GM12878 (cell line): ENCODE data around the gene PIGU. TPM values are rescaled to one million over a fixed set of nuclear protein-coding genes. Genes with fewer than 3 reads are reported as not detected.

Experiments used
- BRCA1 ChIP-seq: IDR thresholded peaks from 2 replicates; pipeline ENCODE4 v1.6.1; 2011; ENCODE audit warnings: low read depth, low read length, improper control_type of control experiment
- CREB1 ChIP-seq: IDR thresholded peaks from 2 replicates; pipeline ENCODE4 v1.6.1; 2012; ENCODE audit warnings: low read depth, mild to moderate bottlenecking, inconsistent platforms
- ESRRA ChIP-seq: IDR thresholded peaks from 2 replicates; pipeline ENCODE4 v1.6.1; 2012; ENCODE audit warnings: mild to moderate bottlenecking, low read length, improper control_type of control experiment
- FOXK2 ChIP-seq: fragments of 450-650 bp; IDR thresholded peaks from 2 replicates; pipeline ENCODE4 v1.6.1; 2017; ENCODE audit warnings: mild to moderate bottlenecking, moderate library complexity
- FOXM1 ChIP-seq: IDR thresholded peaks from 2 replicates; pipeline ENCODE4 v1.6.1; 2012; ENCODE audit warnings: low read depth, mild to moderate bottlenecking, inconsistent platforms, low read length, moderate library complexity
- HCFC1 ChIP-seq: fragments of 150-350 bp; IDR thresholded peaks from 2 replicates; pipeline ENCODE4 v1.6.1; 2014; ENCODE audit warnings: low read length
- HDAC6 ChIP-seq: fragments of 200-600 bp; sonication (generic); IDR thresholded peaks from one replicate; pipeline ENCODE4 v1.8.0; 2017; ENCODE audit warnings: antibody characterized with exemption; ENCODE audit not compliant: unreplicated experiment
- HDGF ChIP-seq: fragments of 450-650 bp; IDR thresholded peaks from 2 replicates; pipeline ENCODE4 v1.6.1; 2016; ENCODE audit warnings: antibody characterized with exemption
- MTA3 ChIP-seq: IDR thresholded peaks from 2 replicates; pipeline ENCODE4 v1.6.1; 2012; ENCODE audit warnings: low read length, inconsistent platforms, borderline replicate concordance
- NFIC ChIP-seq: IDR thresholded peaks from 2 replicates; pipeline ENCODE4 v1.6.1; 2012; ENCODE audit warnings: low read depth, mild to moderate bottlenecking, inconsistent platforms, low read length, moderate library complexity
- NFYB ChIP-seq: IDR thresholded peaks from 2 replicates; pipeline ENCODE4 v1.6.1; 2011; ENCODE audit warnings: low read depth, mild to moderate bottlenecking, low read length, improper control_type of control experiment, moderate library complexity; ENCODE audit not compliant: insufficient read depth
- NR2C1 ChIP-seq: fragments of 450-650 bp; IDR thresholded peaks from 2 replicates; pipeline ENCODE4 v1.6.1; 2017; ENCODE audit warnings: antibody characterized with exemption, mild to moderate bottlenecking, moderate library complexity
- PML ChIP-seq: IDR thresholded peaks from 2 replicates; pipeline ENCODE4 v1.6.1; 2012; ENCODE audit warnings: low read length, inconsistent platforms
- RAD51 ChIP-seq: fragments of 450-650 bp; IDR thresholded peaks from 2 replicates; pipeline ENCODE4 v1.6.1; 2016; ENCODE audit warnings: moderate library complexity, mild to moderate bottlenecking, inconsistent platforms
- RB1 ChIP-seq: fragments of 450-650 bp; formaldehyde crosslinking; IDR thresholded peaks from 2 replicates; pipeline ENCODE4 v1.6.1; 2017; ENCODE audit warnings: mild to moderate bottlenecking, borderline replicate concordance
- RCOR1 ChIP-seq: conservative IDR thresholded peaks from 2 replicates; pipeline ENCODE4 v1.6.1; 2012; ENCODE audit warnings: low read depth, low read length, improper control_type of control experiment
- SMAD5 ChIP-seq: IDR thresholded peaks from 2 replicates; pipeline ENCODE4 v1.6.1; 2016; ENCODE audit warnings: antibody characterized with exemption, low read depth
- TAF1 ChIP-seq: IDR thresholded peaks from 2 replicates; pipeline ENCODE4 v1.6.1; 2011; ENCODE audit warnings: mild to moderate bottlenecking, low read depth, low read length, borderline replicate concordance
- WRNIP1 ChIP-seq: IDR thresholded peaks from 2 replicates; pipeline ENCODE4 v1.6.1; 2011; ENCODE audit warnings: low read depth, low read length, improper control_type of control experiment, borderline replicate concordance
- polyA plus RNA-seq, 11 experiments: library from polyadenylated mRNA; depleted of rRNA in 4 of 11; unstranded in 6 of 11; stranded (reverse) in 5 of 11; fragments of >200 nt; fragmentation: Nextera tagmentation in 4 of 11; fragmentation: Illumina TruSeq in 1 of 11; extraction: Ambion mirVana in 4 of 11; extraction: Trizol in 1 of 11; gene quantifications; 1 replicate in 1 of 11; 2 replicates in 10 of 11; pipeline versions ENCODE4 v1.2.1 to v1.2.3, GENCODE V29; 2011 to 2016; ENCODE audit warnings: inconsistent platforms in 2 of 11, missing spikeins in 2 of 11, low read depth in 1 of 11
- total RNA-seq, 4 experiments: library from RNA; depleted of rRNA in 3 of 4; stranded (reverse); fragments of >200 nt in 3 of 4; fragmentation: Illumina TruSeq in 1 of 4; extraction: Trizol in 1 of 4; gene quantifications; 2 replicates each; pipeline versions ENCODE4 v1.2.1 to v1.2.3, GENCODE V29; 2013 to 2021
- TF ChIP-seq, protein P1 (sequence below): fragments of 450-650 bp; IDR thresholded peaks from 2 replicates; pipeline ENCODE4 v1.6.1; 2017; ENCODE audit warnings: mild to moderate bottlenecking, moderate library complexity
- TF ChIP-seq, protein P2 (sequence below): fragments of 450-650 bp; IDR thresholded peaks from 2 replicates; pipeline ENCODE4 v1.6.1; 2017; ENCODE audit warnings: antibody characterized with exemption, mild to moderate bottlenecking, moderate library complexity
- TF ChIP-seq, protein P3 (sequence below): fragments of 450-650 bp; IDR thresholded peaks from 2 replicates; pipeline ENCODE4 v1.6.1; 2017; ENCODE audit warnings: borderline replicate concordance
- TF ChIP-seq, protein P4 (sequence below): IDR thresholded peaks from 2 replicates; pipeline ENCODE4 v1.6.1; 2012; ENCODE audit warnings: low read depth, low read length, improper control_type of control experiment

PIGU gene
- total and polyA plus RNA-seq, 10 of the 15 experiments (the other 5 are each of a cell fraction or from before 2014, with no cell fraction given) = 4.1 to 88.2 (median 25.0) TPM

DNA sequence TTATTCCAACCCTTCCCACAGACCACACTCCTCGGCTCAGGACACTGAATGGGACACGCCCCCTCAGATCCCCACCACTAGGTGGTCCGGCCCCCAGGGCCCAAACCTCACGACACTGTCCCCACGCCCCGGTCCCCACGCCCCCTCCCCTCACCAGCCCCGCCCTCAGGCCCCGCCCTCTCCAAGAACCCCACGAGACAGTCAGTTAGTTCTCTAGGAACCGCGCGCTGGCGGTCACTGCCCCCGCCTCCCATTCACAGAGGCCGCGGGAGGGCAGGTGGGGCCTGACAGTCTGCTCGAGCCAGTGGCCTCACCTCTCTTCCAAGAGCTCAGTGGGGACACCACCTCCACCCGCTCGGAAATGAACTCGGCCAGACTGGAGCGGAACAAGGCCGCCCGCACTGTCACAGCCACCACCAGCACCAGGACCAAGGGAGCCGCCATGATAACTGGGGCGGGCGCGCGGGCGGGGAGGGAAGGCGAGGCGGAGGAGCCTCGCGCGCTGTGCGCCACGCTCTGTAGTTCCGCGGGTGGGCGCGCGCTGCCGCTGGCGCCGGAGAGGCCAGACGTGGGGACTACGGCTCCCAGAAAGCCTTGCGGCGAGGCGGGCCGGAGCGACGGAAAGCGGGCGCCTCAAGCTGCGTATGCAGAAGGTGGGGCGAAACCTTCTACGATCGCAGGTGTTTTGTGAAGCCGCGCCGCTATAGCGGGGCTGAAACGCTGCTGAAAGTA lies at the start of gene PIGU (continued):
- TF ChIP-seq, protein P1, sequence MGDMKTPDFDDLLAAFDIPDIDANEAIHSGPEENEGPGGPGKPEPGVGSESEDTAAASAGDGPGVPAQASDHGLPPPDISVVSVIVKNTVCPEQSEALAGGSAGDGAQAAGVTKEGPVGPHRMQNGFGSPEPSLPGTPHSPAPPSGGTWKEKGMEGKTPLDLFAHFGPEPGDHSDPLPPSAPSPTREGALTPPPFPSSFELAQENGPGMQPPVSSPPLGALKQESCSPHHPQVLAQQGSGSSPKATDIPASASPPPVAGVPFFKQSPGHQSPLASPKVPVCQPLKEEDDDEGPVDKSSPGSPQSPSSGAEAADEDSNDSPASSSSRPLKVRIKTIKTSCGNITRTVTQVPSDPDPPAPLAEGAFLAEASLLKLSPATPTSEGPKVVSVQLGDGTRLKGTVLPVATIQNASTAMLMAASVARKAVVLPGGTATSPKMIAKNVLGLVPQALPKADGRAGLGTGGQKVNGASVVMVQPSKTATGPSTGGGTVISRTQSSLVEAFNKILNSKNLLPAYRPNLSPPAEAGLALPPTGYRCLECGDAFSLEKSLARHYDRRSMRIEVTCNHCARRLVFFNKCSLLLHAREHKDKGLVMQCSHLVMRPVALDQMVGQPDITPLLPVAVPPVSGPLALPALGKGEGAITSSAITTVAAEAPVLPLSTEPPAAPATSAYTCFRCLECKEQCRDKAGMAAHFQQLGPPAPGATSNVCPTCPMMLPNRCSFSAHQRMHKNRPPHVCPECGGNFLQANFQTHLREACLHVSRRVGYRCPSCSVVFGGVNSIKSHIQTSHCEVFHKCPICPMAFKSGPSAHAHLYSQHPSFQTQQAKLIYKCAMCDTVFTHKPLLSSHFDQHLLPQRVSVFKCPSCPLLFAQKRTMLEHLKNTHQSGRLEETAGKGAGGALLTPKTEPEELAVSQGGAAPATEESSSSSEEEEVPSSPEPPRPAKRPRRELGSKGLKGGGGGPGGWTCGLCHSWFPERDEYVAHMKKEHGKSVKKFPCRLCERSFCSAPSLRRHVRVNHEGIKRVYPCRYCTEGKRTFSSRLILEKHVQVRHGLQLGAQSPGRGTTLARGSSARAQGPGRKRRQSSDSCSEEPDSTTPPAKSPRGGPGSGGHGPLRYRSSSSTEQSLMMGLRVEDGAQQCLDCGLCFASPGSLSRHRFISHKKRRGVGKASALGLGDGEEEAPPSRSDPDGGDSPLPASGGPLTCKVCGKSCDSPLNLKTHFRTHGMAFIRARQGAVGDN = no peak
- peak; percentile 60 for TF ChIP-seq NR2C1
- 0 out of 2 replicates have a peak, but pooled peaks have one; percentile 22 for TF ChIP-seq FOXK2
- no peak for TF ChIP-seq NFYB
- no peak for TF ChIP-seq BRCA1
- TF ChIP-seq, protein P2, sequence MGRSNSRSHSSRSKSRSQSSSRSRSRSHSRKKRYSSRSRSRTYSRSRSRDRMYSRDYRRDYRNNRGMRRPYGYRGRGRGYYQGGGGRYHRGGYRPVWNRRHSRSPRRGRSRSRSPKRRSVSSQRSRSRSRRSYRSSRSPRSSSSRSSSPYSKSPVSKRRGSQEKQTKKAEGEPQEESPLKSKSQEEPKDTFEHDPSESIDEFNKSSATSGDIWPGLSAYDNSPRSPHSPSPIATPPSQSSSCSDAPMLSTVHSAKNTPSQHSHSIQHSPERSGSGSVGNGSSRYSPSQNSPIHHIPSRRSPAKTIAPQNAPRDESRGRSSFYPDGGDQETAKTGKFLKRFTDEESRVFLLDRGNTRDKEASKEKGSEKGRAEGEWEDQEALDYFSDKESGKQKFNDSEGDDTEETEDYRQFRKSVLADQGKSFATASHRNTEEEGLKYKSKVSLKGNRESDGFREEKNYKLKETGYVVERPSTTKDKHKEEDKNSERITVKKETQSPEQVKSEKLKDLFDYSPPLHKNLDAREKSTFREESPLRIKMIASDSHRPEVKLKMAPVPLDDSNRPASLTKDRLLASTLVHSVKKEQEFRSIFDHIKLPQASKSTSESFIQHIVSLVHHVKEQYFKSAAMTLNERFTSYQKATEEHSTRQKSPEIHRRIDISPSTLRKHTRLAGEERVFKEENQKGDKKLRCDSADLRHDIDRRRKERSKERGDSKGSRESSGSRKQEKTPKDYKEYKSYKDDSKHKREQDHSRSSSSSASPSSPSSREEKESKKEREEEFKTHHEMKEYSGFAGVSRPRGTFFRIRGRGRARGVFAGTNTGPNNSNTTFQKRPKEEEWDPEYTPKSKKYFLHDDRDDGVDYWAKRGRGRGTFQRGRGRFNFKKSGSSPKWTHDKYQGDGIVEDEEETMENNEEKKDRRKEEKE = no peak
- TF ChIP-seq WRNIP1 = no peak
- peak; percentile 99 for TF ChIP-seq CREB1
- no peak for TF ChIP-seq HDAC6
- no peak for TF ChIP-seq NFIC
- TF ChIP-seq TAF1 = peak; percentile 75
- TF ChIP-seq, protein P3, sequence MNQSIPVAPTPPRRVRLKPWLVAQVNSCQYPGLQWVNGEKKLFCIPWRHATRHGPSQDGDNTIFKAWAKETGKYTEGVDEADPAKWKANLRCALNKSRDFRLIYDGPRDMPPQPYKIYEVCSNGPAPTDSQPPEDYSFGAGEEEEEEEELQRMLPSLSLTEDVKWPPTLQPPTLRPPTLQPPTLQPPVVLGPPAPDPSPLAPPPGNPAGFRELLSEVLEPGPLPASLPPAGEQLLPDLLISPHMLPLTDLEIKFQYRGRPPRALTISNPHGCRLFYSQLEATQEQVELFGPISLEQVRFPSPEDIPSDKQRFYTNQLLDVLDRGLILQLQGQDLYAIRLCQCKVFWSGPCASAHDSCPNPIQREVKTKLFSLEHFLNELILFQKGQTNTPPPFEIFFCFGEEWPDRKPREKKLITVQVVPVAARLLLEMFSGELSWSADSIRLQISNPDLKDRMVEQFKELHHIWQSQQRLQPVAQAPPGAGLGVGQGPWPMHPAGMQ = no peak
- TF ChIP-seq MTA3 = no peak
- TF ChIP-seq, protein P4, sequence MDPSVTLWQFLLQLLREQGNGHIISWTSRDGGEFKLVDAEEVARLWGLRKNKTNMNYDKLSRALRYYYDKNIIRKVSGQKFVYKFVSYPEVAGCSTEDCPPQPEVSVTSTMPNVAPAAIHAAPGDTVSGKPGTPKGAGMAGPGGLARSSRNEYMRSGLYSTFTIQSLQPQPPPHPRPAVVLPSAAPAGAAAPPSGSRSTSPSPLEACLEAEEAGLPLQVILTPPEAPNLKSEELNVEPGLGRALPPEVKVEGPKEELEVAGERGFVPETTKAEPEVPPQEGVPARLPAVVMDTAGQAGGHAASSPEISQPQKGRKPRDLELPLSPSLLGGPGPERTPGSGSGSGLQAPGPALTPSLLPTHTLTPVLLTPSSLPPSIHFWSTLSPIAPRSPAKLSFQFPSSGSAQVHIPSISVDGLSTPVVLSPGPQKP = no peak
- peak; percentile 92; the same call in 1 of the 2 replicates for TF ChIP-seq PML
- no peak for TF ChIP-seq ESRRA
- TF ChIP-seq RAD51 = no peak
- TF ChIP-seq FOXM1 = no peak
- TF ChIP-seq HDGF = no peak
- TF ChIP-seq SMAD5 = peak; percentile 72
- TF ChIP-seq RB1 = peak; percentile 83; the same call in 1 of the 2 replicates
- TF ChIP-seq RCOR1 = no peak
- TF ChIP-seq HCFC1 = peak; percentile 99
